ACC112 (cell line): ENCODE measurements around the gene FAAP100.
"Not testable (repeated sequence)": the region's sequence is repeated elsewhere in the genome, so short reads cannot be mapped to it uniquely, and the experiment has no call there.

ENCODE experiments used
- H2AFZ ChIP-seq: fragments of 200-600 bp; sonication (generic); one replicate; pipeline ENCODE4 v1.6.0; 2017; ENCODE audit warnings: antibody characterized with exemption, low read length; ENCODE audit not compliant: unreplicated experiment
- H3K27ac ChIP-seq: fragments of 200-600 bp; sonication (generic); 2 replicates; pipeline ENCODE4 v1.5.1; 2014; ENCODE audit warnings: low read depth, mild to moderate bottlenecking, antibody characterized with exemption, low read length, moderate library complexity
- H3K27me3 ChIP-seq: fragments of 200-600 bp; sonication (generic); 2 replicates; pipeline ENCODE4 v1.6.1; 2014; ENCODE audit warnings: mild to moderate bottlenecking, antibody characterized with exemption, low read length, moderate library complexity, mixed read lengths; ENCODE audit not compliant: insufficient read depth
- H3K36me3 ChIP-seq: fragments of 200-600 bp; sonication (generic); 2 replicates; pipeline ENCODE4 v1.6.1; 2016; ENCODE audit warnings: mild to moderate bottlenecking, antibody characterized with exemption, low read length, moderate library complexity, mixed read lengths; ENCODE audit not compliant: insufficient read depth
- H3K4me1 ChIP-seq: fragments of 200-600 bp; sonication (generic); one replicate; pipeline ENCODE4 v1.6.1; 2016; ENCODE audit warnings: low read length, mixed read lengths; ENCODE audit not compliant: insufficient read depth, unreplicated experiment, control insufficient read depth
- H3K4me3 ChIP-seq: fragments of 200-600 bp; sonication (generic); 2 replicates; pipeline ENCODE4 v1.5.1; 2014; ENCODE audit warnings: mild to moderate bottlenecking, low read depth, low read length
- H3K79me2 ChIP-seq: fragments of 200-600 bp; sonication (generic); one replicate; pipeline ENCODE4 v1.6.0; 2016; ENCODE audit warnings: low read length; ENCODE audit not compliant: control insufficient read depth, unreplicated experiment, insufficient read depth

Gene FAAP100

GRCh38 chr17:81531998-81532404 is 20.2 kb downstream of the FAAP100 start:
- H3K27me3 ChIP-seq: peaks cover 13% of the 10 kb centered on the region; the same call in 1 of the 2 replicates
- H3K4me3 ChIP-seq, H2AFZ ChIP-seq, H3K79me2 ChIP-seq, H3K36me3 ChIP-seq, H3K4me1 ChIP-seq, H3K27ac ChIP-seq: not testable (repeated sequence)

GRCh38 chr17:81531013-81531412 is 21.1 kb downstream of the FAAP100 start:
- not testable (repeated sequence) for H3K79me2 ChIP-seq, H3K27me3 ChIP-seq, H2AFZ ChIP-seq, H3K4me3 ChIP-seq, H3K36me3 ChIP-seq, H3K4me1 ChIP-seq, H3K27ac ChIP-seq

GRCh38 chr17:81529437-81529803 is 22.7 kb downstream of the FAAP100 start:
- H2AFZ ChIP-seq: no peak overlapping the region
- no peak overlapping the region for H3K27ac ChIP-seq
- H3K27me3 ChIP-seq: 0 out of 2 replicates have a peak, but pooled peaks cover 3% of the 10 kb centered on the region
- no peak overlapping the region for H3K4me3 ChIP-seq
- H3K79me2 ChIP-seq: no peaks in the 10 kb centered on the region
- H3K4me1 ChIP-seq: no peaks in the 10 kb centered on the region
- H3K36me3 ChIP-seq: no peaks in the 10 kb centered on the region

- Histone ChIP-seq H3K27ac (no peak overlapping the region), H3K27me3 (0 out of 2 replicates have a peak, but pooled peaks cover 3% of the 10 kb centered on the region), H3K4me3 (no peak overlapping the region), H3K4me1 (peaks cover 1% of the 10 kb centered on the region), H2AFZ (no peak overlapping the region), H3K79me2 (no peaks in the 10 kb centered on the region), H3K36me3 (no peaks in the 10 kb centered on the region)
These were observed 23.3 kb downstream of the FAAP100 start for GRCh38 chr17:81528651-81529436.

GRCh38 chr17:81528384-81528650 is 23.8 kb downstream of the FAAP100 start:
- no peak overlapping the region for H3K27ac ChIP-seq
- no peaks in the 10 kb centered on the region for H3K79me2 ChIP-seq
- no peak overlapping the region for H3K4me3 ChIP-seq
- H2AFZ ChIP-seq: no peak overlapping the region
- H3K27me3 ChIP-seq: 0 out of 2 replicates have a peak, but pooled peaks cover 3% of the 10 kb centered on the region
- no peaks in the 10 kb centered on the region for H3K36me3 ChIP-seq
- H3K4me1 ChIP-seq: peaks cover 6% of the 10 kb centered on the region

- H3K27ac ChIP-seq: no peak within 1 kb of the TSS
- H3K79me2 ChIP-seq: no peaks in the 10 kb centered on the region
- 0 out of 2 replicates have a peak, but pooled peaks cover 3% of the 10 kb centered on the region for H3K27me3 ChIP-seq
- peaks cover 8% of the 10 kb centered on the region for H3K4me1 ChIP-seq
- H3K36me3 ChIP-seq: no peaks in the 10 kb centered on the region
- no peak within 1 kb of the TSS for H3K4me3 ChIP-seq
- H2AFZ ChIP-seq: no peak within 1 kb of the TSS
These were observed 24.4 kb downstream of the FAAP100 start, which contains the start of gene FSCN2 for GRCh38 chr17:81527591-81528383. Gene FSCN2 (plus strand): TSS chr17:81528377. CDS start chr17:81528532, 155 bp downstream.

- H3K27me3 ChIP-seq: 0 out of 2 replicates have a peak, but pooled peaks cover 3% of the 10 kb centered on the region
- no peaks in the 10 kb centered on the region for H3K79me2 ChIP-seq
- H3K36me3 ChIP-seq: no peaks in the 10 kb centered on the region
- H3K4me1 ChIP-seq: peaks cover 8% of the 10 kb centered on the region
- H2AFZ ChIP-seq: no peak overlapping the region
- H3K27ac ChIP-seq: no peak overlapping the region
- H3K4me3 ChIP-seq: no peak overlapping the region
These were observed 25.2 kb downstream of the FAAP100 start for GRCh38 chr17:81526662-81527571.

- Histone ChIP-seq H3K4me3 (no peak overlapping the region), H3K79me2 (no peaks in the 10 kb centered on the region), H3K27me3 (0 out of 2 replicates have a peak, but pooled peaks cover 3% of the 10 kb centered on the region), H3K36me3 (no peaks in the 10 kb centered on the region), H3K4me1 (peaks cover 8% of the 10 kb centered on the region), H2AFZ (no peak overlapping the region), H3K27ac (no peak overlapping the region)
These were observed 27.3 kb downstream of the FAAP100 start for GRCh38 chr17:81524865-81525159.

GRCh38 chr17:81524039-81524864 is 27.9 kb downstream of the FAAP100 start:
- Histone ChIP-seq H3K27me3 (0 out of 2 replicates have a peak, but pooled peaks cover 1% of the 10 kb centered on the region), H3K4me3 (no peak overlapping the region), H3K4me1 (peaks cover 9% of the 10 kb centered on the region), H3K79me2 (no peaks in the 10 kb centered on the region), H3K27ac (no peak overlapping the region), H2AFZ (no peak overlapping the region), H3K36me3 (no peaks in the 10 kb centered on the region)
